HCT116 (cell line): Measurements from ENCODE around the gene FOXP1.

ENCODE experiments used
- CBX3 ChIP-seq: IDR thresholded peaks from 2 replicates; pipeline ENCODE4 v1.6.1; 2012; ENCODE audit warnings: low read depth
- CEBPB ChIP-seq: IDR thresholded peaks from 2 replicates; pipeline ENCODE4 v1.6.1; 2012; ENCODE audit warnings: low read depth
- CTCF ChIP-seq, 3 experiments: fragments of 200-600 bp in 1 of 3; sonication (generic) in 1 of 3; IDR thresholded peaks in 2 of 3; conservative IDR thresholded peaks in 1 of 3; 2 replicates each; pipeline ENCODE4 v1.5.1; 2012 to 2017; ENCODE audit warnings: low read depth in 2 of 3, low read length in 2 of 3, antibody characterized with exemption in 1 of 3, borderline replicate concordance in 1 of 3, control low read depth in 1 of 3, mild to moderate bottlenecking in 1 of 3, mixed read lengths in 1 of 3, mixed run types in 1 of 3, moderate library complexity in 1 of 3; ENCODE audit not compliant: insufficient read depth in 1 of 3
- FOSL1 ChIP-seq: IDR thresholded peaks from 2 replicates; pipeline ENCODE4 v1.6.1; 2012; ENCODE audit warnings: low read depth
- POLR2A ChIP-seq: IDR thresholded peaks from 2 replicates; pipeline ENCODE4 v1.7.0; 2011; ENCODE audit warnings: borderline replicate concordance; ENCODE audit not compliant: insufficient read depth, insufficient read length; ENCODE audit errors: extremely low read depth
- POLR2AphosphoS5 ChIP-seq: IDR thresholded peaks from 2 replicates; pipeline ENCODE4 v1.6.1; 2011; ENCODE audit warnings: mild to moderate bottlenecking, low read depth, low read length, moderate library complexity
- SIN3A ChIP-seq: IDR thresholded peaks from 2 replicates; pipeline ENCODE4 v1.6.1; 2012; ENCODE audit warnings: low read depth
- YY1 ChIP-seq: IDR thresholded peaks from 2 replicates; pipeline ENCODE4 v1.6.1; 2011; ENCODE audit warnings: low read length, low read depth, moderate library complexity, mild to moderate bottlenecking; ENCODE audit not compliant: insufficient replicate concordance; ENCODE audit errors: extremely low read depth
- TF ChIP-seq, protein P1 (sequence below): IDR thresholded peaks from 2 replicates; pipeline ENCODE4 v1.6.1; 2012

GRCh38 chr3:71111784-71112440 lies 471.6 kb downstream of the FOXP1 start:
- TF ChIP-seq POLR2AphosphoS5 (no peak), YY1 (no peak), POLR2A (no peak), CTCF (IDR thresholded peaks at IDR 0.05 in 2 of 3, conservative IDR thresholded peaks at IDR 0.05 in 1 of 3; ENCODE audit: borderline replicate concordance in 1 of 3, insufficient read depth in 1 of 3, low read depth in 2 of 3, low read length in 2 of 3) (no peak), CEBPB (no peak; the same call in 1 of the 2 replicates), CBX3 (no peak), SIN3A (no peak), FOSL1 (no peak)
- TF ChIP-seq, protein P1, sequence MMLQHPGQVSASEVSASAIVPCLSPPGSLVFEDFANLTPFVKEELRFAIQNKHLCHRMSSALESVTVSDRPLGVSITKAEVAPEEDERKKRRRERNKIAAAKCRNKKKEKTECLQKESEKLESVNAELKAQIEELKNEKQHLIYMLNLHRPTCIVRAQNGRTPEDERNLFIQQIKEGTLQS = no peak
